Motor neuron (in vitro differentiated cells): ENCODE data around the gene LMF1. TPM values are rescaled to one million over a fixed set of nuclear protein-coding genes. Genes with fewer than 3 reads are reported as not detected.
A peak's percentile ranks its signal among the peaks of the same experiment; 100 is the strongest.

Experiments
- ATAC-seq, 8 experiments: fragments of 200-7000 bp; cut with Tn5 transposase; replicated peaks in 6 of 8; 2 replicates each; pipeline ENCODE4 v1.8.0; 2021; ENCODE audit warnings: mild to moderate bottlenecking in 8 of 8, moderate library complexity in 8 of 8
- H3K27ac ChIP-seq, 2 donors: fragments of 250-450 bp; sonication (Bioruptor Pico); 2 replicates each; pipeline ENCODE4 v1.9.0; 2021; ENCODE audit warnings: antibody characterized with exemption in 2 of 2, mild to moderate bottlenecking in 2 of 2, moderate library complexity in 1 of 2
- H3K4me1 ChIP-seq, 2 donors: fragments of 250-450 bp; sonication (Bioruptor Pico); replicated peaks in 1 of 2; 2 replicates each; pipeline ENCODE4 v1.6.1; 2021; ENCODE audit warnings: antibody characterized with exemption in 2 of 2, mild to moderate bottlenecking in 2 of 2, moderate library complexity in 1 of 2
- H3K4me3 ChIP-seq, 5 donors: fragments of 250-450 bp; sonication (Bioruptor Pico); 2 replicates each; pipeline ENCODE4 v1.9.0; 2021; ENCODE audit warnings: antibody characterized with exemption in 5 of 5, mild to moderate bottlenecking in 5 of 5, moderate library complexity in 4 of 5
- WGBS, 10 experiments: fragments of 450-650 bp; shearing (Covaris generic); methylation state at CpG; one replicate each; pipeline ENCODE4 v1.0.0; 2022; 5-methylcytosine and 5-hydroxymethylcytosine counted together
- in situ Hi-C, 9 experiments: fragments of 400-800 bp; cut with MboI; loops; one replicate each; pipeline ENCODE4 v1.15.0; 2021; ENCODE audit warnings: low sequenced_read_pairs in 9 of 9, low pct_unique_long_range_greater_than_20kb in 2 of 9; ENCODE audit not compliant: unreplicated experiment in 9 of 9
- total RNA-seq, 8 experiments: library from RNA; unstranded; fragments of 300-600 nt; gene quantifications; 2 replicates each; pipeline versions ENCODE4 v1.2.3 to v1.2.4, GENCODE V29; 2022

LMF1 gene
- total RNA-seq, 8 experiments from 2014 or later = 5.1 to 20.0 (median 9.2) TPM

- Histone ChIP-seq H3K4me1 (peaks cover 30 to 37% of the 10 kb centered on the region in 2 donors), H3K27ac (peak overlapping the region in 1 of 2 donors; percentile 95), H3K4me3 (no peak overlapping the region)
- in situ Hi-C loops = no loop called here
- ATAC-seq = peak in 1 of 8 experiments; percentile 0
- WGBS, 10 experiments = 20 to 100% (median 49%) methylated on average over 1 to 6 of the region's 11 CpGs; no CpG with 5 or more reads in 6 of the 10 experiments
These were observed 27.4 kb upstream of the LMF1 start for GRCh38 chr16:998211-998610.

GRCh38 chr16:997440-998051 lies 26.8 kb upstream of the LMF1 start:
- in situ Hi-C loops = no loop called here
- peak; percentile 70 to 94 (median 90) for ATAC-seq
- WGBS, 10 experiments = 0 to 100% (median 29%) methylated on average over 1 to 7 of the region's 39 CpGs; no CpG with 5 or more reads in 6 of the 10 experiments
- Histone ChIP-seq H3K4me3 (peak overlapping the region in 2 of 5 donors; percentile 6 to 22), H3K27ac (peak overlapping the region; percentile 79 to 95), H3K4me1 (peaks cover 25 to 30% of the 10 kb centered on the region in 2 donors)

- peak overlapping the region; percentile 79 to 95 for H3K27ac ChIP-seq
- peak overlapping the region in 1 of 5 donors; percentile 22 for H3K4me3 ChIP-seq
- peaks cover 30% of the 10 kb centered on the region in 2 donors for H3K4me1 ChIP-seq
- WGBS, 10 experiments = 17 to 50% methylated on average over 1 of the region's 6 CpGs; no CpG with 5 or more reads in 8 of the 10 experiments
- ATAC-seq = no peak
- in situ Hi-C loops = no loop called here
These were observed 25.9 kb upstream of the LMF1 start for GRCh38 chr16:996681-997080.

- Histone ChIP-seq H3K4me3 (no peak overlapping the region), H3K4me1 (peaks cover 39% of the 10 kb centered on the region in 2 donors), H3K27ac (no peak overlapping the region)
- in situ Hi-C loops = no loop called here
- WGBS, 10 experiments = 20 to 100% (median 87%) methylated on average over 1 to 3 of the region's 3 CpGs; no CpG with 5 or more reads in 4 of the 10 experiments
- no peak for ATAC-seq
These were observed 25.0 kb upstream of the LMF1 start for GRCh38 chr16:995783-996182.

DNA sequence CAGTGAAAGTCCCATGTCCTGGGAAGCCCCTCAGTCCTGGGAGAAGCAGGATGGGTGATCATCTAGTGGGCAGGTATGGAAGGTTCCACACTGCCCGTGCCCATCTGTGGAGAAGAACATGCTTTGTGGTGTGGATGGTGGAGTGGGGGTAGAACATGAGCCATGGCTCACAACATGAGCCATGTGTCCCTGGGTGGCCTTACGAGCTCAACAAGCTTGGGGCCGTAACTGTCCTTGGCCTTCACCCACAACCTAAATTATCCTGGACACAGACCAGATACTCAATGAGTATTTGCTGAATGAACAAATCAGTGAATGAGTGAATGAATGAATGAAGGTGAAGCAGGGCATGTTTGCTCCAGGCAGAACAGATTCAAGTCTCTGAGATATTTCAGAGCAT lies 24.3 kb upstream of the LMF1 start:
- in situ Hi-C loops = no loop called here
- peaks cover 46% of the 10 kb centered on the region in 2 donors for H3K4me1 ChIP-seq
- no peak overlapping the region for H3K27ac ChIP-seq
- no peak for ATAC-seq
- H3K4me3 ChIP-seq = no peak overlapping the region
- WGBS, 10 experiments = 22 to 100% (median 80%) methylated on average over 1 to 3 of the region's 3 CpGs; no CpG with 5 or more reads in 3 of the 10 experiments

- no CpG with 5 or more reads among the region's 3 CpGs for WGBS, 10 experiments
- Histone ChIP-seq H3K4me3 (no peak overlapping the region), H3K4me1 (peaks cover 56 to 60% of the 10 kb centered on the region in 2 donors), H3K27ac (no peak overlapping the region)
- in situ Hi-C loops = no loop called here
- ATAC-seq = no peak
These were observed 22.9 kb upstream of the LMF1 start for GRCh38 chr16:993731-994130.

DNA sequence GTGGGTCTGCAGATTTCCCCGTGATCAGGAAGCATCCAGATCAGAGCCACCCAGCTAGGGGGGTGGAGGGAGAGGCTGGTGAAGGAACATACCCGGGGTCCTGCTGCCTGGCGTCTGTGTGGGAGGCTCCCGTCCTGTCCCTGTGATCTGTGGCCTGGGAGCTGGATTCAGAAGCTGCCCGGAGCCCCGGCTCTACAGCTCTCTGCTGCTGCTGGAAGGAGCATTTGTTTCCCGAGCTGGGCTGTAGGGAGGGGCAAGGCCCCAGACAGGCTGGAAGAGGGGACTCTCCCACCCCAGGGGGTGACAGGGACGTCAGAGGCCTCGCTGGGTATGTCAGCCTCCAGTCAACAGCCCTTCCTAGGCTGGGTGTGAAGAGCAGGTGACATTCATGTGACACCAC lies 21.0 kb upstream of the LMF1 start:
- Histone ChIP-seq H3K4me3 (peak overlapping the region in 1 of 5 donors; percentile 8), H3K4me1 (peaks cover 46 to 51% of the 10 kb centered on the region in 2 donors), H3K27ac (peak overlapping the region; percentile 87 to 94)
- in situ Hi-C loops = no loop called here
- ATAC-seq = peak in 5 of 8 experiments; percentile 16 to 62 (median 44)
- WGBS, 10 experiments = 14% methylated on average over 2 of the region's 9 CpGs; no CpG with 5 or more reads in 9 of the 10 experiments

DNA sequence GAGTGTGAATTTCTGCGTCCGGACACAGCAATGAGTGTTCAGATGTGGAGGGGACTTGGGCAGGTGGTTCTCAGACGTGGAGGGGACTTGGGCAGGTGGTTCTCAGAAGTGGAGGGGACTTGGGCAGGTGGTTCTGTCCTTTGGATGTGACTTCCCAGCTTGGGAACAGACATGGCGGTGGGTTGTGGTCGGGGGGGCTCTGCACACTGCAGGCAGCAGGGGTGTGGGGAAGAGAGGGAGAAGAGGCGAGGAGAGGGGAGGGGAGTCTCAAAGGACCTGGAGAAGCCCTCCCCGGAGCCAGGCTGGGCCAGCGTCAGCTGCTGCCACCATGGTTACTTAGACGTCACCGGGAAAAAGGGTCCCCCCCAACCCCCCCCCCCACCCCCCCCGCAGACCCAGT lies 20.6 kb upstream of the LMF1 start:
- in situ Hi-C loops = no loop called here
- peak in 5 of 8 experiments; percentile 51 to 68 (median 64) for ATAC-seq
- 18% methylated on average over 2 of the region's 11 CpGs; no CpG with 5 or more reads in 9 of the 10 experiments for WGBS, 10 experiments
- Histone ChIP-seq H3K27ac (peak overlapping the region; percentile 87 to 94), H3K4me1 (peaks cover 42 to 46% of the 10 kb centered on the region in 2 donors), H3K4me3 (peak overlapping the region in 1 of 5 donors; percentile 20)

- ATAC-seq = peak in 5 of 8 experiments; percentile 55 to 75 (median 74)
- 0 to 100% (median 45%) methylated on average over 1 to 3 of the region's 41 CpGs; no CpG with 5 or more reads in 6 of the 10 experiments for WGBS, 10 experiments
- in situ Hi-C loops = no loop called here
- Histone ChIP-seq H3K4me3 (peak overlapping the region in 1 of 5 donors; percentile 20), H3K27ac (peak overlapping the region; percentile 87 to 94), H3K4me1 (peaks cover 38 to 45% of the 10 kb centered on the region in 2 donors)
These were observed 19.9 kb upstream of the LMF1 start for GRCh38 chr16:990516-991291.

DNA sequence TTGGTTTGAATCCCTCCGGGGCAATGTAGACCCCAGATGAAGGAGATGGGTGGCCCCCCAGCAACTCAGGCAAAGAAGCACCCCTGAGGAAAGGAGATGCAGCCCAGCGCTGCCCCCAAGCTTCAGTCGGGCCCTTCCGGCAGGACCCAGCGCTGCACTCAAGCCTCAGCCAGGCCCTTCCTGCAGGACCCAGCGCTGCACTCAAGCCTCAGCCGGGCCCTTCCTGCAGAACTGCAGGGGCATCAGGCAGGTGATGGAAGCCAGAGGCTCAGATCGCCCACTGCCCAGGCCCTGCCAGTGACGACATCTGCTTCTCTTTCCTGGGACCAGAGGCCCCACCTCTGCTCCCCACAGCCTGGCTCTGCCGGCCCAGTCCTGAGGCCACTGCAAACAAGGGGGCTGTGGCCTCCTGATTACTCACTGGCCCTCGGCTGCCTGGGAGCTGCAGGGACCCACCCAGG lies 18.6 kb upstream of the LMF1 start:
- no peak overlapping the region for H3K4me3 ChIP-seq
- in situ Hi-C loops = no loop called here
- 0 to 59% (median 38%) methylated on average over 1 to 4 of the region's 11 CpGs; no CpG with 5 or more reads in 5 of the 10 experiments for WGBS, 10 experiments
- H3K4me1 ChIP-seq = peaks cover 38 to 45% of the 10 kb centered on the region in 2 donors
- ATAC-seq = peak in 5 of 8 experiments; percentile 16 to 48 (median 27)
- no peak overlapping the region for H3K27ac ChIP-seq

DNA sequence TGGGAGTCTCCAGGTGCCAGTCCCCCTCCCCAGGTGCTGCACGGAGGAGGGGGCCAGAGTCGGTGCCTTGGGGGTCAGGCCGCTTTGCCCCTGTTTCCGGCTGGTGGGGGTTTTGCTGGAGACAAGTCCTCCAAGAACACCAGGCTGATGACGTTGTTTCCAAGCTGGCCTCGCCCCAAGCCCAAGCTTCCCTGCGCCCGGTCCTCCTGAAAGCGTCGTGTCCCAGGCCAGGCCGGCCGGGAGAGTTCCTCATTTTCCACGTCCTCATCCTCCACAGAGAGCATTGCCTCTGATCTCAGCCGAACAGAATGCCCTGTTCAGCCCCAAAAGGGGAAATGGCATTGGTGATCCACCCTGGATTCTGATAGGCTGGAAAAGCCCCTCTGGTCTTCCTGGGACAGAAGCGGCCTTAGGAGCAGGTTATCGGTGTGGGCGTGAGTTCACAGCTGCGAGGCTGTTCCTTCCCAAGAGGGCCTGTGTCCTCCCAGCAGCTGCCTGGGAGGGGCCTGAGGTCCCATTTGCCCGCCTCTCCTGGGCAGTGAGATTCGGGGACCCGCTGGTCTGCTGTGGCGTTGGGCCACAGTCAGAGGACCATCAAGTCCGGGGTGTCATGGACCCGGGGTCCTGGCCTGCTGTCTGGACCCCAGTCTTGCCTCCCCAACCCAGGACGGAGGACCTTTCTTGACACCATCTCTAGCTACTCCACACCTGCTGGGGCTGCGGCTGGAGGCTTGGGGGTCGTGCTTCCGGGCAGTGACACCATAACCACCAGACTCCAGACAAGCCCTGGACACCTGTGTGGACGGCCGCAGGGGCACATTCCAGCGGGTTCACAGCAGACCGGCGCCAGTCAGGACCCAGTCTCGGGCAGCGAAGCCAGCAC lies 17.9 kb upstream of the LMF1 start:
- 20 to 100% (median 55%) methylated on average over 3 to 8 of the region's 35 CpGs; no CpG with 5 or more reads in 6 of the 10 experiments for WGBS, 10 experiments
- Histone ChIP-seq H3K4me1 (peaks cover 44 to 49% of the 10 kb centered on the region in 2 donors), H3K4me3 (no peak overlapping the region), H3K27ac (no peak overlapping the region)
- ATAC-seq = no peak
- in situ Hi-C loops = no loop called here

- no peak for ATAC-seq
- Histone ChIP-seq H3K4me1 (peaks cover 48 to 52% of the 10 kb centered on the region in 2 donors), H3K4me3 (no peak overlapping the region), H3K27ac (no peak overlapping the region)
- 50 to 70% methylated on average over 2 of the region's 17 CpGs; no CpG with 5 or more reads in 8 of the 10 experiments for WGBS, 10 experiments
- in situ Hi-C loops = no loop called here
These were observed 17.1 kb upstream of the LMF1 start for GRCh38 chr16:987906-988305.
